ENCODE results near the gene NLRP10.

The NLRP10 gene, protein sequence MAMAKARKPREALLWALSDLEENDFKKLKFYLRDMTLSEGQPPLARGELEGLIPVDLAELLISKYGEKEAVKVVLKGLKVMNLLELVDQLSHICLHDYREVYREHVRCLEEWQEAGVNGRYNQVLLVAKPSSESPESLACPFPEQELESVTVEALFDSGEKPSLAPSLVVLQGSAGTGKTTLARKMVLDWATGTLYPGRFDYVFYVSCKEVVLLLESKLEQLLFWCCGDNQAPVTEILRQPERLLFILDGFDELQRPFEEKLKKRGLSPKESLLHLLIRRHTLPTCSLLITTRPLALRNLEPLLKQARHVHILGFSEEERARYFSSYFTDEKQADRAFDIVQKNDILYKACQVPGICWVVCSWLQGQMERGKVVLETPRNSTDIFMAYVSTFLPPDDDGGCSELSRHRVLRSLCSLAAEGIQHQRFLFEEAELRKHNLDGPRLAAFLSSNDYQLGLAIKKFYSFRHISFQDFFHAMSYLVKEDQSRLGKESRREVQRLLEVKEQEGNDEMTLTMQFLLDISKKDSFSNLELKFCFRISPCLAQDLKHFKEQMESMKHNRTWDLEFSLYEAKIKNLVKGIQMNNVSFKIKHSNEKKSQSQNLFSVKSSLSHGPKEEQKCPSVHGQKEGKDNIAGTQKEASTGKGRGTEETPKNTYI
- total RNA-seq = 0 reads per million in 9 experiments

DNA sequence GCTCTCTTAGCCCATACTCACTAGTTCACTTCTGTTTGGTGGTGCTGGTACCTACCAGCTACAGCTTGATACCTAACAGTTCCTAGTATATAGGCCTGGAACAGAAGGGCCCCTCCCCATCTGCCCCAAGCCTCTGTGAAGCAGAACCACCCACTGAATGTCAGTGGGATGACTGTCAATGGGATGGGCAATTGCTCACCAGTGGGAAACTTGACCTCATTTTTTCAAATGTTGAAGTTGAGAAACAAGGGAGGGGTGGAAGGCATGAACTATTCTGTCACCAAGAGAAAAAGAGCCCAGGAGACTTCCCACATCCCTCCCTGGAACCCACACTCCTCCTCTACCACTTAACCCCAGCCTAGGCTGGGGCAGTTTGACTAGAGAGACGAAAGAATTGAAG, at the start of gene NLRP10:
NLRP10 (minus strand) TSS at position 62 of the 400 bp plus-strand sequence. CDS start 1,952 bp downstream, outside the sequence.
- Mint-ChIP-seq H3K4me3 (no peak within 1 kb of the TSS), H3K4me1 (ENCODE audit: low read depth in 2 of 2) (no peaks in the 10 kb centered on the region), H3K9me3 (no peaks in the 10 kb centered on the region), H3K36me3 (ENCODE audit: insufficient read depth) (no peaks in the 10 kb centered on the region), H3K27me3 (peaks cover 42 to 56% of the 10 kb centered on the region in 2 donors), H3K27ac (no peak within 1 kb of the TSS)
- ATAC-seq (replicated peaks) (no peak), DNase-seq (no peak)

DNA sequence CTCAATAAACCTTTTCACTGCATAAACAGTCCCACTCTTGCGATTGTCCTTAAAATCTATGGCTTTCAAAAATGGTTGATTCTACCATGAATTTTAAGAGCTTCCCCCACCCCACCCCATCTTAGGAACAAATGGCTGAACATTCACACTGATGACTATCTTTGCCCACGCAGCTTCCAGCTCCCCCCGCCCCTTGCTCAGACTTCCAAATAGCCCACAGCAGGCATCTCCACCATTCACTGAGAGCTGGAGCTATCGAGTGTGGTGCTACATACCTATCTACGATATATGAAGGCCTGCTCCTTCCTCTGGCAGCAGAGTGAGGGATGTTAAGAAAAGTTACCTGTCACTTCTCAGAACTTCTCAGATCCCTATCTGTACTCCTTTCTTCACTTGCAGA, 48.6 kb upstream of the NLRP10 start:
- no peak for DNase-seq
- Mint-ChIP-seq H3K4me3 (no peak overlapping the region), H3K4me1 (ENCODE audit: low read depth in 2 of 2) (peaks cover 4 to 5% of the 10 kb centered on the region in 2 donors), H3K27me3 (peaks cover 27 to 78% of the 10 kb centered on the region in 2 donors), H3K36me3 (ENCODE audit: insufficient read depth) (no peaks in the 10 kb centered on the region), H3K9me3 (no peaks in the 10 kb centered on the region), H3K27ac (no peak overlapping the region)
- ATAC-seq (replicated peaks) = no peak

DNA sequence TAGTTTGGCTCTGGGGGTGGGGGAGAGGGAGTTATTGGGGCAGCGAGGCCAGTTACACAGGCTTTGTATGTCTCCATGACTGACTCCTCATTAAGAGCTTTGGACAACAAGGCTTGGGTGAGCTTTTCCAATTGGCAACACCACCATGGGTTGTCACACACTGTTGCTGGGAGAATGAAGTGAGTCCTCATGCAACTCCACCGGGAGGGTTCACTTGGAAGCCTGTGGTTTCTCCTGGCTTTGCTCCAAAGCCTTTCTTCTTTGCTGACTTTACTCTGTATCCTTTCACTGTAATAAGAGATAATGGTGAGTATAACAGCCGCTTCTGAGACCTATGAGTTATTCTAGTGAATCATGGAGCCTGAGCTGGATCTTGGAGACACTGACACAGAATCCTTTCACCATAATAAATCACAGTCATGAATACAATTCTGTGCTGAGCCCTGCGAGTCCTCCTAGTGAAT, 46.8 kb upstream of the NLRP10 start:
- no peak overlapping the region for H3K4me3 Mint-ChIP-seq
- peaks cover 15 to 68% of the 10 kb centered on the region in 2 donors for H3K27me3 Mint-ChIP-seq
- H3K36me3 Mint-ChIP-seq (ENCODE audit: insufficient read depth) = no peaks in the 10 kb centered on the region
- H3K27ac Mint-ChIP-seq = no peak overlapping the region
- H3K4me1 Mint-ChIP-seq (ENCODE audit: low read depth in 2 of 2) = no peaks in the 10 kb centered on the region
- ATAC-seq (replicated peaks) = no peak
- no peaks in the 10 kb centered on the region for H3K9me3 Mint-ChIP-seq
- no peak for DNase-seq

DNA sequence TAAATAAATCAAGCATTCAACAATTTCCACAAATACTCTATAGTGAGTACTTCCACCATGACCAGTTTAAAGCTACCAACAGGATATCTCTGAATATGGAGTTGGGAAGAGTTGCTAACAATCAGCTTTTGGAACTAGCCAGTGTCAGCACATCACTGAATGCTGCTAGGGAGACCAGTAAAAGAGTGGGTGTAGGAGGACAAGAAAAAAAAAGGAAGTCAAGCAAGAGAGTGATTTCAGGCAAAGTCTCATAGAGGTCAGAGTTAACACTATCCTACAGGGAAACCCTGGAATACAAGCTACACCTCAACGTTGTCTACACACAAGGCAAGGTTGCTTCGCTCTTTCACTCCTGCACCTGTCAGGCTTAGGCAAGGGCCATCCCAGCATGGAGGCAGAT, 46.1 kb upstream of the NLRP10 start:
- no peak for ATAC-seq (replicated peaks)
- H3K27me3 Mint-ChIP-seq = peaks cover 11 to 61% of the 10 kb centered on the region in 2 donors
- DNase-seq = no peak
- no peaks in the 10 kb centered on the region for H3K4me1 Mint-ChIP-seq (ENCODE audit: low read depth in 2 of 2)
- H3K36me3 Mint-ChIP-seq (ENCODE audit: insufficient read depth) = no peaks in the 10 kb centered on the region
- H3K9me3 Mint-ChIP-seq = no peaks in the 10 kb centered on the region
- H3K4me3 Mint-ChIP-seq = no peak overlapping the region
- no peak overlapping the region for H3K27ac Mint-ChIP-seq

DNA sequence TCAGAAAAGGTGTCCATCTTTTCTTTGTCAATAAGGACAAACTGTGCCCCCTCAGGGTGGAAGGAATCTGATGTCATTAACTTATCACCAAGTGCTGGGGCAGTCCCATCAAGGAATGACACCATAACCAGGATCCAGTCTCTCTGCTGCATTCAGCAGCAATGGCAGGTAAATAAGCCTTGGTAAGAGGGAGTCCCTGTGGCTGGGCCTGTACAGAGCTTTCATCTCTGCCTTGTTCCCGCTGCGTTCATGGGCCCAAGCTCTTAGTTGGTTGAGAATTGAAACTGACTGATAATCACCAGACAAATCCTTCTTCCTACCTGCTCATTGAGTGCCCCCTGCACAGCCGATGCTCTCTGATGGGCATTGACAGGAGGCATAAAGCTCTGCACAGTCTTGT, 44.6 kb upstream of the NLRP10 start:
- Mint-ChIP-seq H3K27ac (no peak overlapping the region), H3K9me3 (no peaks in the 10 kb centered on the region), H3K4me3 (no peak overlapping the region), H3K4me1 (ENCODE audit: low read depth in 2 of 2) (no peaks in the 10 kb centered on the region), H3K27me3 (peaks cover 8 to 51% of the 10 kb centered on the region in 2 donors), H3K36me3 (ENCODE audit: insufficient read depth) (no peaks in the 10 kb centered on the region)
- DNase-seq = no peak
- no peak for ATAC-seq (replicated peaks)

DNA sequence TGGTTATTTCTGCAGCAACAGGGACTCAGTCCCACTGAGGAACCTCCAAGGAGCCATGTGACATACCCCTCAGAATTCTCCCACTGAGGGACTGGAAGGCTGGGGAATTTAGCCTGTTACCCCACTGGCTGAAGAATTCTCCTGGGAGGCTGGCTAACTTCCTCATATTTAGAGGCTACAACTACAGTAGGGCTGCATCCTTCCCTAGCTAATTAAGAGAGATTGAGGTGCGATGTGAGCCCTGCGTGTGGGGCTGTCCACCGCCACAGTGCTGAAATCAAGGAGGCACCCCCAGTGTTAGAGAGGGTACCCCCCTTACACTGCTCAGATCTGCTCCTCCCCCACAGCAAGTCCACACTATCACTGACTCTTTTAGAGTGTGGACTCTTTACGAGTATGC, 43.0 kb upstream of the NLRP10 start:
- H3K36me3 Mint-ChIP-seq (ENCODE audit: insufficient read depth) = peaks cover 3% of the 10 kb centered on the region
- ATAC-seq (replicated peaks) = no peak
- no peaks in the 10 kb centered on the region for H3K4me1 Mint-ChIP-seq (ENCODE audit: low read depth in 2 of 2)
- H3K27me3 Mint-ChIP-seq = peaks cover 6 to 40% of the 10 kb centered on the region in 2 donors
- H3K9me3 Mint-ChIP-seq = no peaks in the 10 kb centered on the region
- no peak overlapping the region for H3K27ac Mint-ChIP-seq
- no peak for DNase-seq
- no peak overlapping the region for H3K4me3 Mint-ChIP-seq

DNA sequence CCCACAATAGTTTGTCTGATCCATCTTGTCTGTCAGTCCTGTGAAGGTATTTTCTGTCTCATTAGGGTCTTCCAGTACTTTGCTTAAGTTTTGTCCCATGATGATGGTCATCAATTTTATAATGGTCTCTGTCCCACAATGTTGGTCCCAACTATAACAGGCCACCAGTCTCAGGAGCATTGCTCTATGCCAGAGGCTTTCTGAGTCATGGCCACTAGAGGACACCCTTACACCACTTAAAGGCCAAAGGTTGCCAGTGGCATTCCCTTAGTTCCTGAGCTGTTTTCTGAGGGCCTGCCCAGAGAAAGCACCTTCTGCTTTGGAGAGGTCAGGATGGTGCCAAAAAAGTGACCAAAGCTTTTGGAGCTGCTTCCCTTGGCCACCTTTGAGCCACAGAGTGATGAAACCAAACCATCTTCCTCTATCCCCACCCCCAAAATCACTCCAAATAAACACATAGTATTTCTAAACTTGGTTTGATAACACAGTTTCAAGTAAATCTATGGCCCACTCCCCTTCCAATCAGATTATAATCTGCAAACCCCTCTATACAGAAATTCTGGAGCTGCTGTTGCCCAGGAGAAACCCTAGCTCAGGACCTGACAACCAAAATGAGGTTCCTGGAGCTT, 41.2 kb upstream of the NLRP10 start:
- Mint-ChIP-seq H3K27ac (no peak overlapping the region), H3K4me1 (ENCODE audit: low read depth in 2 of 2) (no peaks in the 10 kb centered on the region), H3K27me3 (peaks cover 6 to 26% of the 10 kb centered on the region in 2 donors), H3K4me3 (no peak overlapping the region), H3K36me3 (ENCODE audit: insufficient read depth) (peaks cover 3% of the 10 kb centered on the region), H3K9me3 (no peaks in the 10 kb centered on the region)
- ATAC-seq (replicated peaks) (peak; percentile 61), DNase-seq (peak; percentile 27 to 48 (median 29))

DNA sequence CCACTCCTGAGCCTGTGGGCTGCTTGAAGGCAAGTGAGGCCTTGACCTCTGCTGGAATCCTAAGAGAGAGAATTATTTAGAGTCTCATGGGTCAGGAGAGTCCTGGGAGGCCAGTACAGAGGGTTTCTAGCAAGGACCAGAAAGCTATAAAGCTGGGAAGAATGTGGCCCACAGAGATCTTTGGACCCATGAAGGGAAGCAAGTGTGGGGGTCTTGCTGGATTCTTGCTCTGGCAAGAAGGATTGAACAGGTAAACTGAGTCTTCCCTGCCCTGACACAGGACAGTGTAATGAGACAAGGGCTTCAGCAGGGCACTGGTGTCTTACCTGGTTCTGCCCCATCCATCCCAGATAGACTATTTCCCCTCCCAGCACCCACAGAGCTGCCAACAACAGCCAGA, 40.3 kb upstream of the NLRP10 start:
- Mint-ChIP-seq H3K36me3 (ENCODE audit: insufficient read depth) (peaks cover 3% of the 10 kb centered on the region), H3K27me3 (peaks cover 6 to 24% of the 10 kb centered on the region in 2 donors), H3K9me3 (no peaks in the 10 kb centered on the region), H3K4me1 (ENCODE audit: low read depth in 2 of 2) (no peaks in the 10 kb centered on the region), H3K27ac (no peak overlapping the region), H3K4me3 (no peak overlapping the region)
- DNase-seq (no peak), ATAC-seq (replicated peaks) (no peak)

DNA sequence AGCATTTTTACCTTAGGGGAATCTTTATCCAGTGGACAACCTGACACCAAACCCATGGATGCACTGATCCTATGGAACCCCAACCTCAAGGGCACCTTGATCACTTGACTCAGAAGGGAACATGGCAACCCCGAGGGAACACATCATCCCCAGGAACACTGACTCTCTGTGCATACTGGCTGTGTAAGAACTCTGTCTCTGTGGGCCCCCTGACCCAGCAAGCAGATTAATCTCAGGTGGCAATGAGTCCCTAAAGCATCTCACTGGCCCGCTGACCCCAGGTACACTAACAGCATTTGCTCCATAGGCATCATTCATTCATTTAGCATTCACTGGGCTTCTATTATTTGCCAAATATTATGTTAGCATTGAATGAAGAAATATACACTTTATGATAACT, 38.8 kb upstream of the NLRP10 start:
- Mint-ChIP-seq H3K4me3 (no peak overlapping the region), H3K4me1 (ENCODE audit: low read depth in 2 of 2) (no peaks in the 10 kb centered on the region), H3K9me3 (no peaks in the 10 kb centered on the region), H3K36me3 (ENCODE audit: insufficient read depth) (peaks cover 16% of the 10 kb centered on the region), H3K27ac (no peak overlapping the region), H3K27me3 (peaks cover 0 to 10% of the 10 kb centered on the region in 2 donors)
- DNase-seq (no peak), ATAC-seq (replicated peaks) (no peak)

DNA sequence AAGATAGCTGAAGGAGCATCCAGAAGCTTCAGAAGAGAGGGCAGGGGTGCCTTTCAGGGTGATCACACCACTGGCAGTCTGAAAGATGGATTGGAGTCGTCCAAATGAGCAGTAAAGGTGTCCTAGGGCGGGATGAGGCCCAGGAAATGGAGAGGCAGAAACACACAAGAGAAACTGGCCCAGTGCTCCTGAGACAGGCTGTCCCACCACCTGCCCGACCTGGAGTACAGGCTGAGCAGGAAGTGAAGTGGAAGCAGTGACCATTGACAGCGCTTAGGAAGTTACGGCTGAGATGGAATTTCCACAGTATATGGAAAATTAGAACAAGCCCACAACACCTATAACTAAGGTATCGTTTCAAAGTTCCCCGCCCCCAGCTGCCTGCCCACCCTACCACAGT, 37.9 kb upstream of the NLRP10 start:
- Mint-ChIP-seq H3K27ac (peak overlapping the region in 1 of 2 donors; percentile 14), H3K27me3 (peaks cover 0 to 2% of the 10 kb centered on the region in 2 donors), H3K9me3 (no peaks in the 10 kb centered on the region), H3K4me1 (ENCODE audit: low read depth in 2 of 2) (no peaks in the 10 kb centered on the region), H3K4me3 (no peak overlapping the region), H3K36me3 (ENCODE audit: insufficient read depth) (peaks cover 20% of the 10 kb centered on the region)
- no peak for ATAC-seq (replicated peaks)
- no peak for DNase-seq

DNA sequence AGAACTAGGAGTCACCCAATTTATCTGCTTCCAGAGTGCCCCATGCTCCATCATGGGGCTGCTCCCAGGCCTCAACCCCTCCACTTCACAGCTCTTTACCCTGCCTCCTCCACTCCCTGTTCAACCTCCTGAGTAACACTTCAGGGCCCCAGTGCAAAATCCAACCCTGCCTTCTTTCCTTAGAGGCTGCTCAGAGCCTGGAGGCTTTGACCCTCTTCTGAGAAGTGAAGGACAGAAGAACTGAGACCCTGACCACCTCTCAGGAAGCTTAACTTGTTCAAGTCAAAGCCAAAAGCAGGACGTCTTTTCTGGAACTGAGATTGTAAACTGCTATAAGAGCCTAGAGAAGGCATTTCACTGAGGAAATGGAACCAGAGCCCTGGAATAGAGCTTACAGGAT, 37.4 kb upstream of the NLRP10 start:
- H3K27me3 Mint-ChIP-seq = no peaks in the 10 kb centered on the region
- peaks cover 22% of the 10 kb centered on the region for H3K36me3 Mint-ChIP-seq (ENCODE audit: insufficient read depth)
- H3K4me1 Mint-ChIP-seq (ENCODE audit: low read depth in 2 of 2) = no peaks in the 10 kb centered on the region
- H3K27ac Mint-ChIP-seq = peak overlapping the region in 1 of 2 donors; percentile 14
- H3K4me3 Mint-ChIP-seq = no peak overlapping the region
- ATAC-seq (replicated peaks) (no peak), DNase-seq (no peak)
- no peaks in the 10 kb centered on the region for H3K9me3 Mint-ChIP-seq

DNA sequence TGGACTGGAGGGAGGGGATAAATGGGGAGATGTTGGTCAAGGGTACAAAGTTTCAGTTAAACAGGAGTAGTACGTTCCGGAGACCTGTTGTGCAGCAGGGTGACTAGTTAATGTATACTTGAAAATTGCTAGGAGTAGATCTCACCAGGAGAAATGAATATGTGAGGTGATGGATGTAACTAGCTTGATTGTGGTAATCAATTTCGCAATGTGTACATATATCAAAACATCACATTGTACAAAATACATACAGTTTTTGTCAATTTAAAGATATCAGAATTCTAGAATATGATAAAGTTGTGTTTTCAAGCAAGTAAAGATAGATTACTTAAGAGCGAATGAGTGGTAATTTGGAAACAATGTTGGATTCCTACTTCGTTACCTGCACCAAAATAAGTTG, 35.1 kb upstream of the NLRP10 start:
- no peaks in the 10 kb centered on the region for H3K9me3 Mint-ChIP-seq
- H3K4me3 Mint-ChIP-seq = no peak overlapping the region
- H3K27ac Mint-ChIP-seq = no peak overlapping the region
- no peak for DNase-seq
- no peak for ATAC-seq (replicated peaks)
- no peaks in the 10 kb centered on the region for H3K4me1 Mint-ChIP-seq (ENCODE audit: low read depth in 2 of 2)
- H3K36me3 Mint-ChIP-seq (ENCODE audit: insufficient read depth) = peaks cover 44% of the 10 kb centered on the region
- H3K27me3 Mint-ChIP-seq = no peaks in the 10 kb centered on the region

DNA sequence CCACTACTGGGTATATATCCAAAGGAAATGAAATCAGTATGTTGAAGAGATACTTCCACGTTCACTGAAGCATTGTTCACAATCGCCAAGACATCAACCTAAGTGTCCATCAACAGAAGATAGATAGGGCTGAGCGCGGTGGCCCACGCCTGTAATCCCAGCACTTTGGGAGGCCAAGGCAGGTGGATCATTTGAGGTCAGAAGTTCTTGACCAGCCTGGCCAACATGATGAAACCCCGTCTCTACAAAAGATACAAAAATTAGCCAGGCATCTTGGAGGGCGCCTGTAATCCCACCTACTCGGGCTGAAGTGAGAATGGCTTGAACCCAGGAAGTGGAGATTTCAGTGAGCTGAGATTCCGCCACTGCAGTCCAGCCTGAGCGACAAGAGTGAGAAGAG, 34.5 kb upstream of the NLRP10 start:
- H3K27ac Mint-ChIP-seq = no peak overlapping the region
- no peak for ATAC-seq (replicated peaks)
- no peaks in the 10 kb centered on the region for H3K4me1 Mint-ChIP-seq (ENCODE audit: low read depth in 2 of 2)
- H3K27me3 Mint-ChIP-seq = no peaks in the 10 kb centered on the region
- H3K9me3 Mint-ChIP-seq = no peaks in the 10 kb centered on the region
- no peak for DNase-seq
- peaks cover 50% of the 10 kb centered on the region for H3K36me3 Mint-ChIP-seq (ENCODE audit: insufficient read depth)
- no peak overlapping the region for H3K4me3 Mint-ChIP-seq
